Astrocyte (in vitro differentiated cells and primary cell): ENCODE results near the gene PEX10.

Source experiments
- EZH2 ChIP-seq: IDR thresholded peaks from 2 replicates; pipeline ENCODE4 v1.6.1; 2012; ENCODE audit warnings: mild to moderate bottlenecking, low read length, inconsistent platforms; ENCODE audit not compliant: insufficient read depth
- TF ChIP-seq, protein P1 (sequence below): IDR thresholded peaks from 2 replicates; pipeline ENCODE4 v1.5.1; 2011; ENCODE audit warnings: low read depth, mild to moderate bottlenecking, inconsistent platforms, low read length, moderate library complexity; ENCODE audit not compliant: insufficient read depth

GRCh38 chr1:2426540-2426939 is 14.2 kb upstream of the PEX10 start:
- TF ChIP-seq, protein P1, sequence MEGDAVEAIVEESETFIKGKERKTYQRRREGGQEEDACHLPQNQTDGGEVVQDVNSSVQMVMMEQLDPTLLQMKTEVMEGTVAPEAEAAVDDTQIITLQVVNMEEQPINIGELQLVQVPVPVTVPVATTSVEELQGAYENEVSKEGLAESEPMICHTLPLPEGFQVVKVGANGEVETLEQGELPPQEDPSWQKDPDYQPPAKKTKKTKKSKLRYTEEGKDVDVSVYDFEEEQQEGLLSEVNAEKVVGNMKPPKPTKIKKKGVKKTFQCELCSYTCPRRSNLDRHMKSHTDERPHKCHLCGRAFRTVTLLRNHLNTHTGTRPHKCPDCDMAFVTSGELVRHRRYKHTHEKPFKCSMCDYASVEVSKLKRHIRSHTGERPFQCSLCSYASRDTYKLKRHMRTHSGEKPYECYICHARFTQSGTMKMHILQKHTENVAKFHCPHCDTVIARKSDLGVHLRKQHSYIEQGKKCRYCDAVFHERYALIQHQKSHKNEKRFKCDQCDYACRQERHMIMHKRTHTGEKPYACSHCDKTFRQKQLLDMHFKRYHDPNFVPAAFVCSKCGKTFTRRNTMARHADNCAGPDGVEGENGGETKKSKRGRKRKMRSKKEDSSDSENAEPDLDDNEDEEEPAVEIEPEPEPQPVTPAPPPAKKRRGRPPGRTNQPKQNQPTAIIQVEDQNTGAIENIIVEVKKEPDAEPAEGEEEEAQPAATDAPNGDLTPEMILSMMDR, result no peak
- TF ChIP-seq EZH2, result no peak
